Placental pericyte (primary cell): ENCODE results near the gene FDXR. TPM values are rescaled to one million over a fixed set of nuclear protein-coding genes. Genes with fewer than 3 reads are reported as not detected.

Source experiments
- total RNA-seq: library from RNA; depleted of rRNA; stranded (reverse); fragments of >200 nt; gene quantifications from 2 replicates; pipeline ENCODE4 v1.2.3, GENCODE V29; 2012

Gene FDXR, protein sequence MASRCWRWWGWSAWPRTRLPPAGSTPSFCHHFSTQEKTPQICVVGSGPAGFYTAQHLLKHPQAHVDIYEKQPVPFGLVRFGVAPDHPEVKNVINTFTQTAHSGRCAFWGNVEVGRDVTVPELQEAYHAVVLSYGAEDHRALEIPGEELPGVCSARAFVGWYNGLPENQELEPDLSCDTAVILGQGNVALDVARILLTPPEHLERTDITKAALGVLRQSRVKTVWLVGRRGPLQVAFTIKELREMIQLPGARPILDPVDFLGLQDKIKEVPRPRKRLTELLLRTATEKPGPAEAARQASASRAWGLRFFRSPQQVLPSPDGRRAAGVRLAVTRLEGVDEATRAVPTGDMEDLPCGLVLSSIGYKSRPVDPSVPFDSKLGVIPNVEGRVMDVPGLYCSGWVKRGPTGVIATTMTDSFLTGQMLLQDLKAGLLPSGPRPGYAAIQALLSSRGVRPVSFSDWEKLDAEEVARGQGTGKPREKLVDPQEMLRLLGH
- total RNA-seq, result 26.3 and 41.6 TPM in 2 replicates

DNA sequence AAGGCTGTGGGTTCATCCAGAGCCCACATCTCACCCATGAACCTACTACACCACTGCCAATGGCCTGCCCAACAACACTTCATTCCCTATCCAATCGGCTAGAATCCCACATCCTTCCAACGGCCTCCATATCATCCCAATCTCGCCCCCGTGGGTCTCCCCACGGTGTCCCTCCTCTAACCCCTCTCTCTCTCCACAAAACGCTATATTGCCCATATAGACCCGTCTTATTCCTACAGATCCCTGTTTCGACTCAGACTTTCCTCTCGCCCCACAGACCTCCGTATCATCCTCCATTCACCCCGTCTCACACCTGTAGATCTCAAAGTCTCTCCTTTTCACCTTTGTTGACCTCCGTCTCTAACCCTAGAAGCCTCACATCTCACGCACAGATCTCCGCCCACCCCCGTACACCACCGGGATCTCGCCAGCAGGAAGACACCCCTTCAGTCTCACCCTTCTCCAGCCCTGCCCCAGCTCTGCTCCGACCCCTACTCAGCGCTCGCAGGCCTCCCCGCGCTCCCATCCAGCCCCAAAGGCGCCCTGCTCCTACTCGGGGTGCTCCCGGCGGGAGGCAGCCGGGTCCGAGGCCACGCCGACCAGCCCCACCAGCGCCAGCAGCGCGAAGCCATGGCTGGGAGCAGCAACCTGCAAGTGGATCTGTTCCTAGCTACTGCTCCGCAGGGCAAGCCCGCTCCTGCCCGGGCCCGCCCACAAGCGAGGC is at the start of gene FDXR:
TSS of gene FDXR (minus strand) at position 682 of the 724 bp plus-strand sequence. CDS start at position 632, 50 bp downstream.

DNA sequence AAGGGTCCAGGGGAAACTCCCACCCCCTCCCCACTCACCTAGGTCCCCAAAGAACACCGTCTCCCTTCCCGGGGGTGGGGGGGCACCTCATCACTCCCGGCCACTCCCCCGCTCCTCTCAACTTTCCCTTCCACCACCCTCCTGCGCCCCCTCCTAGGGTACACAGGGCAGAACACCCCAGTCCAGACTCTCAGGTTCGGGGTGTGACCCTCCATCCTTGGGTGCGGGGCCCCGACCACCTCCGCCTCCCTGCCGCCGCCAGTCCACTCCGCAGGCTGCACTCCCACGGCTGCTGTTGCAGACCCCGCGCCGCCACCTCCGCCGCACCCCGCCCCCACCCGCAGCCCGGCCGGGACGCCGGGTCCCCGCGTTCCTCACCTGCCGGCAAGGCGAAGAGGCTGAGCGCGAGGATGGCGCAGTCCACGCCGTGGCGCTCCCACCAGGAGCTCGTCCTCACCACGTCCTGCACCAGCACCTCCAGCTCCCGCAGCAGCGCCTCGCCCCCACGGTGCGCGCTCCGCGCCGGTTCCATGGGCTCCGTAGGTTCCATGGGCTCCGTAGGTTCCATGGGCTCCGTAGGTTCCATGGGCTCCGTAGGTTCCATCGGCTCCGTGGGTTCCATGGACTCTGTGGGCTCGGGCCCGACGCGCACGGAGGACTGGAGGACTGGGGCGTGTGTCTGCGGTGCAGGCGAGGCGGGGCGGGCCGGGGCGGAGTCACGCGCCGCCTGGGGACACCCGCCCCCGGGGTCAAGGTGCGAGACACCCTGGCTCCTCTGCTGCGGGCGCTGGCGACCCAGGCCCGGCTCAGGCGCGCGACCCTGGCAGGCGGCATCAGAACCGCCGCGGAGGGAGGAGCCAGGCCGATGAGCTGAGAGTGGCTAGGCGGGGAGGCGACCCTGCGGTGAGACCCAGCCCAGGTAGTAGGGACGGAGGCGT is 20.4 kb upstream of the FDXR start, which contains the start of gene FADS6:
TSS of gene FADS6 (minus strand) at position 660 of the 938 bp plus-strand sequence. CDS start at position 622, 38 bp downstream.

GRCh38 chr17:74859459-74860228 is 13.2 kb downstream of the FDXR start, which contains the start of gene GRIN2C:
Gene GRIN2C (minus strand): TSS chr17:74859885. CDS start chr17:74855092, 4,793 bp downstream.

Other genes starting within 250 kb of the FDXR start
- not detected in 2 replicates for gene CD300E, start 249.3 kb downstream of the FDXR start, total RNA-seq
- gene CD300LF, start 160.1 kb downstream of the FDXR start, total RNA-seq, result 0.29 TPM in 1 of 2 replicates, not detected in the other
- 0.29 TPM in 1 of 2 replicates, not detected in the other for gene RAB37, start 135.7 kb downstream of the FDXR start, total RNA-seq
- 37.5 and 101 TPM in 2 replicates for gene NHERF1, start 124.4 kb downstream of the FDXR start, total RNA-seq
- 27.2 and 53.8 TPM in 2 replicates for gene NAT9, start 96.6 kb downstream of the FDXR start, total RNA-seq
- 0.22 TPM in 1 of 2 replicates, not detected in the other for gene GRIN2C, start 13.1 kb downstream of the FDXR start, total RNA-seq
- not detected in 2 replicates for gene FADS6, start 20.6 kb upstream of the FDXR start, total RNA-seq
- not detected in 2 replicates for gene USH1G, start 50.3 kb upstream of the FDXR start, total RNA-seq
- gene OTOP2, start 51.3 kb upstream of the FDXR start, total RNA-seq, result not detected in 2 replicates
- not detected in 2 replicates for gene OTOP3, start 62.9 kb upstream of the FDXR start, total RNA-seq
- gene HID1, start 99.8 kb upstream of the FDXR start, total RNA-seq, result 4.7 and 4.8 TPM in 2 replicates
- 13.3 and 44.7 TPM in 2 replicates for gene CDR2L, start 114.6 kb upstream of the FDXR start, total RNA-seq
- gene MRPL58, start 139.7 kb upstream of the FDXR start, total RNA-seq, result 31.5 and 40.9 TPM in 2 replicates
- 163 and 256 TPM in 2 replicates for gene ATP5PD, start 174.0 kb upstream of the FDXR start, total RNA-seq
- gene KCTD2, start 174.2 kb upstream of the FDXR start, total RNA-seq, result 17.9 and 18.2 TPM in 2 replicates
- 8.2 and 19.3 TPM in 2 replicates for gene SLC16A5, start 215.0 kb upstream of the FDXR start, total RNA-seq
- gene ARMC7, start 237.0 kb upstream of the FDXR start, total RNA-seq, result 3.0 and 3.7 TPM in 2 replicates